GM19238 (cell line): ENCODE results near the gene MAP4K4.

ENCODE experiments used
- DNase-seq: peaks from one replicate; pipeline ENCODE4 v3.0.0; 2011; ENCODE audit warnings: low spot score; ENCODE audit not compliant: insufficient read length

Gene MAP4K4

GRCh38 chr2:101697124-101698013 is at the start of gene MAP4K4:
TSS of gene MAP4K4 (plus strand) at chr2:101697707. CDS start at chr2:101698081, 374 bp downstream.
- peak; percentile 39 for DNase-seq

GRCh38 chr2:101653469-101653868 is 44.0 kb upstream of the MAP4K4 start:
- no peak for DNase-seq

GRCh38 chr2:101655702-101656422 is 41.6 kb upstream of the MAP4K4 start:
- DNase-seq: no peak

- DNase-seq: no peak
These were observed 39.7 kb upstream of the MAP4K4 start for GRCh38 chr2:101657787-101658186.

GRCh38 chr2:101658387-101658786 is 39.1 kb upstream of the MAP4K4 start:
- no peak for DNase-seq

- DNase-seq: no peak
These were observed 32.2 kb upstream of the MAP4K4 start for GRCh38 chr2:101665312-101665711.

- no peak for DNase-seq
These were observed 29.7 kb upstream of the MAP4K4 start for GRCh38 chr2:101667823-101668222.

GRCh38 chr2:101672047-101672446 is 25.5 kb upstream of the MAP4K4 start:
- DNase-seq: no peak

GRCh38 chr2:101673920-101674319 is 23.6 kb upstream of the MAP4K4 start:
- DNase-seq: no peak

- no peak for DNase-seq
These were observed 22.0 kb upstream of the MAP4K4 start for GRCh38 chr2:101675512-101675911.

GRCh38 chr2:101676674-101677073 is 20.8 kb upstream of the MAP4K4 start:
- no peak for DNase-seq

- no peak for DNase-seq
These were observed 19.8 kb upstream of the MAP4K4 start for GRCh38 chr2:101677658-101678057.

- DNase-seq: no peak
These were observed 19.1 kb upstream of the MAP4K4 start for GRCh38 chr2:101678379-101678778.

GRCh38 chr2:101679037-101679726 is 18.3 kb upstream of the MAP4K4 start:
- no peak for DNase-seq

GRCh38 chr2:101679801-101680487 is 17.6 kb upstream of the MAP4K4 start:
- DNase-seq: no peak

- no peak for DNase-seq
These were observed 15.2 kb upstream of the MAP4K4 start for GRCh38 chr2:101682311-101682710.

- no peak for DNase-seq
These were observed 13.2 kb upstream of the MAP4K4 start for GRCh38 chr2:101684313-101684712.

- DNase-seq: no peak
These were observed 9.2 kb upstream of the MAP4K4 start for GRCh38 chr2:101688261-101688660.

GRCh38 chr2:101689114-101689825 is 8.2 kb upstream of the MAP4K4 start:
- no peak for DNase-seq

- DNase-seq: no peak
These were observed 6.9 kb upstream of the MAP4K4 start for GRCh38 chr2:101690547-101691152.
